Measurements from ENCODE around the gene ELAVL2.

ELAVL2 gene

DNA sequence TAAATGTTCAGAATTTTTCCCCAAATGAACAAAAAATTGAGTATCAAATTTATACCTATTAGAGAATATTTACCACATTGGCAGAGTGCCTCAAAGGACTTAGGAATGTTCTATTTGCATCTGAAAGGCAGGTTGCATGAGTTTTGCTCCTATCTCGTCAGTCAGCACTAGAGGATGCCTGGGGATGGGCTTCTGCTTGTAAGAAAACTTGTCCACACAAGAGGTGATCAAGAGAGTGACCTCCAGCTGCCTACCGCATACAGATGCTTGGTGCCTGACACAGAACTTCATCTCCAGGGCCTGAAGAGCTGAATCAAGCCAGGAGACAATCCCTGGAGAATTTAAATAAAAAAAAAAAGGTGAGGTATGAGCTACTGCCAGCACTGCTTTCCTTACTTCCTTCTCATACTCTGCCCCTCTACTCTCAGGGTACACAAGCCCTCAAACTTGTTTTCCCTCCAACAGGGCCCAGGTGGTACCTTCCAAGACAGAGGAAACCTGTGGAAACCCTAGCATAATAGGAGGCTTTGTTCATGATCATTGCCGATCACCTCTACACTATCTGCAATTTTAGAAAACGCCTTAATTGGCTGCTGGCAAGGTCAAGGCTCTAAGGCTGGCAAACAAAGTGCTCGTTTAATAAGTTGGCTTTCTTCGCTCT lies 166.6 kb downstream of the ELAVL2 start:
- ChIA-PET POLR2A (ENCODE audit: low non-redundant PET) (no interaction called here), CTCF (no interaction called here)
- no peak overlapping the region for H3K27ac ChIP-seq
- DNase-seq (ENCODE audit: low spot score), result no peak
- TF ChIP-seq, protein P1, sequence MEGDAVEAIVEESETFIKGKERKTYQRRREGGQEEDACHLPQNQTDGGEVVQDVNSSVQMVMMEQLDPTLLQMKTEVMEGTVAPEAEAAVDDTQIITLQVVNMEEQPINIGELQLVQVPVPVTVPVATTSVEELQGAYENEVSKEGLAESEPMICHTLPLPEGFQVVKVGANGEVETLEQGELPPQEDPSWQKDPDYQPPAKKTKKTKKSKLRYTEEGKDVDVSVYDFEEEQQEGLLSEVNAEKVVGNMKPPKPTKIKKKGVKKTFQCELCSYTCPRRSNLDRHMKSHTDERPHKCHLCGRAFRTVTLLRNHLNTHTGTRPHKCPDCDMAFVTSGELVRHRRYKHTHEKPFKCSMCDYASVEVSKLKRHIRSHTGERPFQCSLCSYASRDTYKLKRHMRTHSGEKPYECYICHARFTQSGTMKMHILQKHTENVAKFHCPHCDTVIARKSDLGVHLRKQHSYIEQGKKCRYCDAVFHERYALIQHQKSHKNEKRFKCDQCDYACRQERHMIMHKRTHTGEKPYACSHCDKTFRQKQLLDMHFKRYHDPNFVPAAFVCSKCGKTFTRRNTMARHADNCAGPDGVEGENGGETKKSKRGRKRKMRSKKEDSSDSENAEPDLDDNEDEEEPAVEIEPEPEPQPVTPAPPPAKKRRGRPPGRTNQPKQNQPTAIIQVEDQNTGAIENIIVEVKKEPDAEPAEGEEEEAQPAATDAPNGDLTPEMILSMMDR (conservative IDR thresholded peaks at IDR 0.05; ENCODE audit: low read depth), result no peak

DNA sequence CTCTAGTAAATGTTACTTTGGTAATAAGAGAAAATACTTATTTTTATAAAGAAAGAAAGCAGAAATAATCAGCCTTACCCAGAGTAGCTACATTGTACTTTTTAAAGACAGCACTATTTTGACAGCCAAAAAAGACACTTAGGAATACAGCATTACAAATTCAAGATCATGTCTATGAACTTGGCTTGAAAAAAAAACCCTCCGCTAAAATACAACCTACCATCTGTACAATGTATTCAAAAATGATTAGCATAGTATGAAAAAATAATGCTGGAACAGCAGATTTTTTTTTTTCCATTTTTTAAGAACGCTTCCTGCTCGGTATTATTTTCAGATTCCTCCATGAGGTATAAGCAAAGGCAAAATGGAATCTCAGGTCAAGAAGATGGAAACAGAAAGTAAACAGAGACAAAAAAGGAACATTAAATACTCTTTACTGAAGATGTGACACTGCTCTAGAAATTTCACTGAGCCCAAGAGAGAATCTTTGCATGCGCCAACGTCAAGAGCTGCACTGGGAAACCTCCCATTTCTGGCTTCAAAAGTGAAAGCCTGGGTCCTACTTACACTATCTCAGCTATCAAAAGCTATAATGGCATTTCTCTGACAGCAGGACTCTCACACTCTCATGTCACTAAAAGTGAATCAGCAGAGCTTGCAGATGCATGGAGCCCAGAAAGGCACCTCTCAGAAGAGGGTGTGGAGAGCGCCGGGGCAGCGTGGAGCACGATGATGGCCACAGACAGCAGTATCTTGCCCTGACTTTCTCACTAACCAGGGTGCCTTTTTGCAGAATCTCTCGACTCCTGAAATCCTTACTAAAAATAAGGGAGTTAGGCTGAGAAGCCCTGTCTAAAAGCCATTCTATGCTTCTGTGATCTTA lies 167.4 kb downstream of the ELAVL2 start:
- TF ChIP-seq, protein P1 (conservative IDR thresholded peaks at IDR 0.05; ENCODE audit: low read depth), result no peak
- H3K27ac ChIP-seq, result no peak overlapping the region
- ChIA-PET POLR2A (ENCODE audit: low non-redundant PET) (no interaction called here), CTCF (no interaction called here)
- no peak for DNase-seq (ENCODE audit: low spot score)

DNA sequence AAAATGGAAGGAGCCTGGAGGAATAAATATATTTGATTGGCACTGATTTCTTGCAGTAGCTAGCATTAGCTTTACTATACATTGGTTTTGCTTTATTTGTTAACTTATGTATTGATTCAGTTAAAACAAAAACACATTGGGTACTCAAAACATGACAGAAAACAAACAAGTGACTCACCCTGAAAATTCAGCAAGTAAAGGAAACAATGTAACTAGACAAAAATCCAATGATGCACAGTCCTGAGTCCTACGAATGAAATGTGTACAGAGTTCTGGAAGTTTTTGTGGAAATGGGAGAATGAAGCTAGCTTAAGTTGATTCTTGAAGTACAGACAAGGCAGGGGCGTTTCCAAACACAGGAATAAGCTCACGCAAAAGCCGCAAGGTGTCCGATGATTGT lies 175.0 kb downstream of the ELAVL2 start:
- H3K27ac ChIP-seq, result no peak overlapping the region
- ChIA-PET CTCF (interaction anchor here (0.7 kb wide), 1 partner anchor 21 kb away, joined by 4 read pairs; no protein-coding TSS in a partner anchor), POLR2A (ENCODE audit: low non-redundant PET) (no interaction called here)
- TF ChIP-seq, protein P1 (conservative IDR thresholded peaks at IDR 0.05; ENCODE audit: low read depth), result no peak
- DNase-seq (ENCODE audit: low spot score), result no peak

DNA sequence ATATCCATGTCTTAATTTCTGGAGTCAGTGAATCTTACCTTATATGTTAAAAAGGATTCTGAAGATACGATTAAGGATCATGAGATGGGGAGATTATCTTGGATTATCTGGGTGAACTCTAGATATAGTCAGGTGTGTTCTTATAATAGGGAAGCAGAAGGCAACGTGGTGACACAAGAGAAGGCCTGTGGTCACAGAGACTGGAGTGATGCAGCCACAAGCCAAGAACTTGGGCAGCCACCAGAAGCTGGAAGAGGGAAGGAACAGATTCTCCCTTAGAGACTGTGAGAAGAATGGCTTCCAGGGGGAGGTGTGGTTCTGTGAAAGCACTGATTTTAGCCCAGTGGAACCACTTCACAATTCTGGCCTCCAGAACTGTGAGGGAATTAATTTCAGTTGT lies 177.4 kb downstream of the ELAVL2 start:
- H3K27ac ChIP-seq, result no peak overlapping the region
- DNase-seq (ENCODE audit: low spot score), result no peak
- ChIA-PET CTCF (interaction anchor here (0.6 kb wide), 1 partner anchor 1410 kb away, joined by 4 read pairs; no protein-coding TSS in a partner anchor), POLR2A (ENCODE audit: low non-redundant PET) (no interaction called here)
- TF ChIP-seq, protein P1 (conservative IDR thresholded peaks at IDR 0.05; ENCODE audit: low read depth), result no peak

DNA sequence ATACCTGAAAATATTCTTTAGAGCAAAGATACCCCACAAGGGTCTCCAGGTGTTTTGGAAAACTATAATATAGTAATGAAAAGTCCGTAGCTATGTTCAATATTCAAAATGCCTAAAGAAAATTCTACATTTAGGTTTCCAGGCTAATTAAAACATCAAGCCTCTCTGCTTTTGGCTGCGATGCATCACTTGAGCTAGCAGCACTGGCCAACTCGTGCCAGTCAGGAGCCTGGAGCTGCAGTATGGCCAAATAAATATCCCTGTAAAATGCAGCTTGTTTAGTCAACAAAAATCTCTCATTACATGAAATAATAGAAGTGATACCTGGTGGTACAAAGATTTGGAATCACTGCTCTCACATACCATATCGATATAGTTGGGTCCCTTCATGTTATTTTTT lies 181.1 kb downstream of the ELAVL2 start:
- ChIA-PET POLR2A (ENCODE audit: low non-redundant PET) (no interaction called here), CTCF (interaction anchor here (0.6 kb wide), 1 partner anchor 65 kb away, joined by 3 read pairs; no protein-coding TSS in a partner anchor)
- no peak for DNase-seq (ENCODE audit: low spot score)
- TF ChIP-seq, protein P1 (conservative IDR thresholded peaks at IDR 0.05; ENCODE audit: low read depth), result no peak
- H3K27ac ChIP-seq, result no peak overlapping the region

DNA sequence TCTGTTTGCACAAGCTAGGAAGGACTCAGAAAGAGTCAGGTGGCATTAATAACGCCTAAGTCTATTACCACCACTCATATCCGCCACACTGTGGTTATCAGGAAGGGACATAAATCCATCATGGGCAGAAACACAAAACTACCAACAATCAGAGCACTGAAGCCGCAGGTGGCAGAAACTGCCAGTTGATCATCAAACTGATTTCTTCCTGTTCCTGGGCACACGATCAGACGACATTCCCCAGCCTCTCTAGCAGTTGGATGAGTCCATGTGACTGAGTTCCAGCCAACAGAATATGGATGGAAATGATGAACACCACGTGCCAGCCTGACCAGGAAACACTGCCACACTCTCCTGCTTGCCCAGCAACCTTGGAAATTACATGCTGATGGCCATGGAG lies 181.7 kb downstream of the ELAVL2 start:
- TF ChIP-seq, protein P1 (conservative IDR thresholded peaks at IDR 0.05; ENCODE audit: low read depth), result no peak
- DNase-seq (ENCODE audit: low spot score), result no peak
- POLR2A ChIA-PET (ENCODE audit: low non-redundant PET), result no interaction called here
- CTCF ChIA-PET, result interaction anchor here (0.6 to 1.0 kb wide), 2 partner anchors 24 to 64 kb away, joined by 3 read pairs; no protein-coding TSS in a partner anchor
- H3K27ac ChIP-seq, result no peak overlapping the region
